ENCODE results near the gene DUSP22.

Gene DUSP22

DNA sequence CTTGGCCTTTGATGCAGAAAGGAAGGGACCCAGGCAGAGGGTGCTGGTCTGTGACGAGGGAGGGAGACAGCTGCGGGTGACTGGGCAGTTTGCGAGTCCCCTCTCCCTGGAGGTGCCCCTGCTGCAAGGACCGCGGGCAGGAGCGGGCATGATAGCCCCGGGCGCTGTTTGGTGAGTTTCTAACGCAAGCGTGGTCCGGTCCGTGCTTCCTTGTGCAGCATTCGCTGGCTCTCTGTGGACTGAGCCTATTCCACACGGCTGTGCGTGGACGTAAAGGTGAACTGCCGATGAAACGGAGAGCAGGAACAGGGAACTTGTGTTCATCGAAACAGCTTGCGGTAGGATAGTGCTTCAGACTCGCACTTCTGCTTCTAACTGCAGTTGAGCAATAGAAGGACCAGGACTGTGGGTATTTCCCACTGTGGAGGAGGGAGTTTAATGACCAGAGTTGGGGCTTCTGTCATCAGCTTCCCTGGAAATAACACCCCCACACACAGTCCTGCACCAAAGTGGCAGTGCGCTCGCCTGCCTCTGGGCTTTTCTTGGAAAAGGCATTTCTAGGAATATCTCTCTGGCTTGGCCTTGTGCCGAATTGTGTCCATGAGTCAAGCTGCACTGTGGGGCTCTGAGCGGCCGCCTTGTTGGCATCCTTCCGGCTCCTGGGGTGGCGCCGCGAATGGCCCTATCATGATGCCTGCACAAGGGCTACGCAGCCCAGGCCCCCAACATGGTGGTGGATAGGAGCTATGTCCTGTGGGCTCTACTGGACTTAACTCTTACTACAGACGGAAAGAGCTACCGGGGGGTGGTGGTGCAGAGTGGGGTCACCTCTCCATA is 48.9 kb downstream of the DUSP22 start:
- DNase-seq = no peak

DNA sequence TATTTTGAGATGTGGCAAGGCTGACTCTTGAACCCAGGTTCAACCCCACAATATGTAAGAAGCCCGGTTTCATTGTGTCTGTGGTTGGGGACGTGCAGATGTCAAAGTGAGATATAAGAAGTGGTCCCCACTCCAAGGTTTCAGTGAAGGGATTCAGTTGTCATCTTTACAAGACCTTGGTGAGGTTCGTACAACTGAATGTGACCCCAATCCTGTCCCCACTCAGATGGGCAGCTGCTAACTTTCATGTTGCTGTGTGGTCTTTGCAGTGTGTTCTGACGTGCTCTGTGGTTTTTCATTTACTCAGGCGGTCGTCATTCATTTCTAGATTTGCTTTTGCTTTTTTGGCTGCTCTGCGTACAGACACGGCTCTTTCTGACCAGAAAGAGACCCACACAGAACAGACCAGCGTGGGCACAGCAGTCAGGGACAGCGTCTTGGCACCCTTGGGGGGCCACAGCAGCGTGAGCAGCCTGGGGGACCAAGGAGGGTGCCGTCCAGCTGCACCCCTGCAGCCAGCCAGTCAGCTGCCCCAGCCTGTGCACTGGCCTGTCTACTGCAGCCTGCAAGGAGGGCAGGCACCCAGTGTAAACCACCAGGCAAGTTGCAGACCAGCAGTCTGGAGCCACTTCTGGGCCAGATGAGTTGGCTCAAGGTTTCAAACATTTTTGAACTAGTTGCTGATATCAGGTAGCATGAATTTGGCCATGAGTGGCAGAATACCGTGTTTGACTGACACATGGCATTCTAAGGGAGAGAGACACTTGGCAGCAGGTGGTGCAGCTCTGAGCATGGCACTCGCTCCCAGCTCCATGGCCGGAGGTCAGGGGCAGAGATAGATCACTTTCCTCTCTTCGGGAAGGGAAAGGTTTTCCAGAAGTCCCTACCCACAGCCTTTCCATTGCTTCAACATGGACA is 49.9 kb downstream of the DUSP22 start:
- DNase-seq = no peak

DNA sequence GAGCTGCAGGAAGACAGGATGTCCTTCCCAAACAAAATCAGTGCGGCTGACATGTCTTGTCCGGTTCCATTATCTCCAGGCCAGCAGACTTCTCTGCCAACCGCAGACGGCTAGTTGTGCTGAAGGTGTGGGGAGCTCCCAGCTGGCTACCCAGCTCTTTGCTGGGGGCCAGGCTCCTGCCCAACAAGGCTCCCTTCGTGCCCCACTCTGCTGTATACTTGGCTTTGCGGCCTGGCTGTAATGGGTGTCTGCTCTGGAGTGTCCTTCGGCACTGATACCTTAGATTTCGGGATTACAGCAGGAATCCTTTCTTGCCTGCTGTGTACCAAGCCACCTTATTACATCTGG is 50.5 kb downstream of the DUSP22 start:
- DNase-seq = no peak

DNA sequence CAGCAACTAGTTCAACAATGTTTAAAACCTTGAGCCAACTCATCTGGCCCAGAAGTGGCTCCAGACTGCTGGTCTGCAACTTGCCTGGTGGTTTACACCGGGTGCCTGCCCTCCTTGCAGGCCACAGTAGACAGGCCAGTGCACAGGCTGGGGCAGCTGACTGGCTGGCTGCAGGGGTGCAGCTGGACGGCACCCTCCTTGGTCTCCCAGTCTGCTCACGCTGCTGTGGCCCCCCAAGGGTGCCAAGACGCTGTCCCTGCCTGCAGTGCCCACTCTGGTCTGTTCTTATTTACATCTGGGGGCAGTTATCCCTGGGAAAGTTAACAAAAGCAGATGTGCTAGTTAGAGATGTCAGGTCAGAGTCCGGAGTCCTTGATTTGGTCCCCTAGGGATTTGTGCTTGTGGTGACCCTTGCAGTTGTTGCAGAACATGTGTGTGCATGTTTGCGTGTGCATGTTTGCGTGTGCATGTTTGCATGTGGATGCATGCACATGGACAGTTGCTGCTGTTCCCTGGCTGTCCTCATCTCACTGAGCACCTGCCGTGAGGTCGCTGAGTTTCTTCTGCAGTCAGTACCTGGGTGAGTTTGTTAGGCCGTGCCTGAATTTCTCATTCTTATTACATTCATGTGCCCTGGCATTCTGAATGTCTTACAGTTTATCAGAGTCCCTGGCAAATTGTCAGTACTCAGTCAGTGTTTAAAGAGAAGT is 51.1 kb downstream of the DUSP22 start:
- no peak for DNase-seq

DNA sequence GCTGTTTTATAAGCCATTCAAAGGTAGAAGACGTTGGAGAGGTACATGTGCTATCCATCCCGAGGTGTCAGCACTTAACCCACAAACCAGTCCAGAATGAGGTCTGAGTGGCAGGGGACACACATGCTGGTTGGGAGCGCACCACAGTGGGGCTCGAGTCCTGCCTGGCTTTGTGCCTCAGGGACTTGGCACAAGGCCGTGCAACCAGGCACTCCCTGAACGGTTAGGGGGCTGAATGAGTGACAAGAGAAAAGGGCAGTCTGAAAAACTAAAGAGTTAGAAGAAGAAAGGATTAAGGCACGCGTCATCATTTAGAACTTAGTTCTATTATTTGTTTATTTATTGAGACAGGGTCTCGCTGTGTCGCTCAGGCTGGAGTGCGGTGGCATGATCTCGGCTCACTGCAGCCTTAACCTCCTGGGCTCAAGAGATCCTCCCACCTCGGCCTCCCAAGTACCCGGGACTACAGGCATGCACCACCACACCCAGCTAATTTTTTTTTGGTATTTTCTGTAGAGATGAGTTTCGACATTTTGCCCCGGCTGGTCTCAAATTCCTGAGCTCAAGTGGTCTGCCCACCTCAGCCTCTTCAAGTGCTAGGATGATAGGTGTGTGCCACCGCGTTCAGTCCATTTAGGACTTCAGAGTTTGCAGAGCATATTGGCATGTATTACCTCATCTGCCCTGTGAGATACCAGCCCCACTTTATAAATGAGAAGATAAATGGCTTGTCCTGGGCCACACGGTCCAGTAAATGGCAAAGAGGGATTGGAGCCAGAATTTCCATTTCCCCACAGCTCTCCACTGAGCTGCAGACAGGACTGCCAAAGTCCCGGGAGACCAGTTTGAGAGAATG is 51.9 kb downstream of the DUSP22 start:
- DNase-seq = no peak

DNA sequence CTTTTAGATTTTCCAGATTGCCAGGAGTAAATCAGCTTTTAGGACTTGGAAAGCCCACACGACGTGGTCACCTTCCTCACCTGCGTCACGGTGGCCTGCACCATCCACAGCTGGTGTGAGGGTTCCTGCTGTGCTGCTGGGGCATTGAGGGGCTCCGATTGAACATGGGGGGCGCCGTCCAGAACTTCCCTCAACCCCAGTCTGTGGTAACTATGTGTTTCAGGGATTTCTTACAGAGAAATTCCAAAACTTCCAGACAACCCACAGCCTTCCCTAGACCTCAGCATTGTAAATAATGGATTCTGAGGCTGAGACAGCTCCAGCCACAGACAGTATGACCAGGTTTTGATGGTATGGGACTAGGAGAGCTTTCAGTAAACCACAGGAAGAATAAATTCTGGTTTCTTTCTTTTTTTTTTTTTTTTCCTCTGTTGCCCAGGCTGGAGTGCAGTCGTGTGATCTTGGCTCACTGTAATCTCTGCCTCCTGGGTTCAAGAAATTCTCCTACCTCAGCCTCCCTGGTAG is 52.6 kb downstream of the DUSP22 start:
- DNase-seq = no peak

DNA sequence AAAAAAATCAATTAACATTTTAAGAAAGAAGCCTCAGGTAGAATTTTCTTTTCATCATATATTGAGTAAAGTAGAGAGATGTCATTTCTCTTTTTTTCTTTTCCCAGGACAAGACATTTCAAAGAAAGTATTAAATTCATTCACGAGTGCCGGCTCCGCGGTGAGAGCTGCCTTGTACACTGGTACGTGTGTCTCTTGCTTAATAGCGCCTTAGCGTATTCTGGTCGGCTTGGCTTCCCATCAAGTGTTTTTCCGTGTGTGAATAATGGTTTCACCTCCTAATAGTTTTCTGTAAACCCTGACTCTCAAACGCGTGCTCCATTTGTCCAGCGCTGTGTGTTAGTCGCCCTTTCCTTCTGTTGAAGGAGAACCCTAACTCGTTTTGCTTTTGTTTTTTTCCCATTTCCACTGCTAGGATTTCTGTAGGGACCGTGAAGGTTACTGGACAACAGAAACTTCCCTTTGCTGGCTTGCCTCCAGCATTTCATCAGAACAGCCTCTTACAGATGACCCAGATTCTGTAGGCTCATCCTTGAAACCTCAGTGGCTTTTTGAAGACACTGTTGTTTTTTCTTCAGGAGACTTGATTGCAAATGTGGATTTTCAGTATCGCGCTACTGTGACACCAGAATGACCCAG is 53.6 kb downstream of the DUSP22 start:
- DNase-seq = no peak

DNA sequence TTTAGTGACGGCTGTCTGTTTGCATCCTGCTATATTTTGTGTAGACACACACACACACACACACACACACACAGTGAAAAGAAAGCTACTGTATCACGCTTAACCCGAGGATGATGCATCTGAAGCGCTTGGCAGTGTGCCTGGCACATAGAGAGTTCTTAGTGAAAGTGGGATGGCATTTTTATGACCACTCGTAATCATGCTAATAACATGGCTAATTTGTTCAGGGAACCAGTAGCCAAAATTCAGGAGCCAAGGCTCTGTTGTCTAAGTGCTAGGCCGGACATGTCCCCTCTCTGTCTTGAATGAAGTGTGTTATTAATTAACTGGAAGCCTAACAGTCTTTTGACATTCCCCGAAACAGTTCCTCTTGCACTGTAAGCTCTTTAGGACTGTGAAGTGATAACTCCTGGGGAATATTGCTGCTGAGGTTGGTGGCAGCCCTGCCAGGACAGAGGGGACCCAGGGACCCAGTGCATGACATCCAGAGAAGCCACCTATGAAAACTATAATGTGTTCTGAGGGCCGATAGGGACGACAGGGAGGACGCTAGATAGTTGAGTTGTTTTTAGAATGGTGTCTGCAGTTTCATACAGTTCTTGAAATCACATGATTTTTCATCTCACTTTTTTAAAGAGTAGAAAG is 54.2 kb downstream of the DUSP22 start:
- DNase-seq = no peak

DNA sequence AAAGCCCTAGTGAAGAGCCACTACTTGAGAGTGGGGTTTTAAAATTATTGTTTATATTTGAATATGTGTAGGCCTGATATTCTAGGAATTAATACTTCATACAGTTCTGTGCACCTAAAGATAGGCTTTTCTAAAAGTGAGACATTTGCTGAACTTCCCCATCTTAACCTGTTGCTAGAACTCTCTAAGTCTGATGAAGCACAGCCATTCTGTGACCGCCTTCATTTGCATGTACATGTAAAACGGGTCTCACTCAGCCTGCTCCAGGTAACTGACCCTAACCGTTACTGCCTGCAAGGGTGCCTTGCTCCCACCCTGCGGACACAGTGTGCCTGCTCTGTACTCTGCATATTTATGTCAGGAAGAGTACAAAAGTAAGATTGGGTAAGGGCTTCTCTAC is 54.9 kb downstream of the DUSP22 start:
- DNase-seq = no peak

DNA sequence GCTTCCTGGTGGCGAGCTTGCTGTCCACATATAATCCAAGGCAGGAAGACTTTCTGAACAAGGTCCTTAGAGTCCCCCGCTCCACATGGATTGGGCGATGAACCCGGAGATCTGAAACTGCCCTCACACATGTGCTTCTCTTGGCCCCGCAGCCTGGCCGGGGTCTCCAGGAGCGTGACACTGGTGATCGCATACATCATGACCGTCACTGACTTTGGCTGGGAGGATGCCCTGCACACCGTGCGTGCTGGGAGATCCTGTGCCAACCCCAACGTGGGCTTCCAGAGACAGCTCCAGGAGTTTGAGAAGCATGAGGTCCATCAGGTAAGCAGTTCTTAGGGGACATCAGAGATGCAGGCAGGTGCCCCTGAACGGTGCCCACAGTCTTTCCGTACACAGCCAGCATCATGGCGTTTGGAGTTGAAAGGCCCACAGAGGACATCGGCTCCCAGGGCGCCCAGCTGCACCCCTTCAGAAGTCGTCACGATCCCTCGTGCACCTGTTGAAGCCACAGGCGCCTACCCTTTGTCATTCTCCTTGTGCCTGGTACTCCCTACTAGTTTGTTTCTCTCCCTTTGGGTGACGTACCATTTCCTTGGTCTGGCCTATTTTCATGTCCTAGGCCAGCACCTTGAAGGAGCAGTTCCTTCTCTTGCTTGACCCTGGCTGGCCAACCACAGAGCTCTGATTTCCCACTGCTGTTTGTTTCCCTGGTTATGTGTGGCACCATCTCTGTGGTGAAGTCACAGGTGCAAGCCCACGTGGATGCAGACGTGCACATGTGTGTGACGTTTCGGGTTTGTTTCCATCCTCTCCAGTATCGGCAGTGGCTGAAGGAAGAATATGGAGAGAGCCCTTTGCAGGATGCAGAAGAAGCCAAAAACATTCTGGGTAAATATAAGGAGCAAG is 55.9 kb downstream of the DUSP22 start:
- no peak for DNase-seq

DNA sequence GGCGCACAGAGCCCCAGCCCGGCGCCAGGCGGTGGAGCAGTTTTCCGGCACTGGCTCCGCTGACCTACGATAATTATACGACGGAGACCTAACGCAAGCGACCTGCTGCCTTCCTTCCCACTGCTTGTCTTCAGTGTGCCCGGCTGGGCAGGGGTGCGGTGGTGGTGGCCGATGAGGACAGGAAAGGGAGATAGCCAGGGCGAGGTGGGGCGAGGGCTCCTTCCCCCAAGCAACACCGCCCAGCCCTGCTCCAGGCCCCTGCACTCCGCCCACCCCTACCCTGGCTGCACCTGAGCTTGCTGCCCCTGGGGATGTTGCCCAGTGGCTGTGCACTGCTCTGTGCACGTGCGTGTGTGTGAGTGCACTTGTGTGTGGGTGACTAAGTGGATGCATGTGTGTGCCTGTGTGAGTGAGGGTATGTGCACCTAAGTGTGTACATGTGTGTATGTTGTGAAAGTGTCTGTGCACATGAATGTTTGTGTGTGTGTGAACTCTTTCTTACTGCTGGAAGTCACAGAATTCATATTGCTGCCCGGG is 56.6 kb downstream of the DUSP22 start:
- DNase-seq = no peak

DNA sequence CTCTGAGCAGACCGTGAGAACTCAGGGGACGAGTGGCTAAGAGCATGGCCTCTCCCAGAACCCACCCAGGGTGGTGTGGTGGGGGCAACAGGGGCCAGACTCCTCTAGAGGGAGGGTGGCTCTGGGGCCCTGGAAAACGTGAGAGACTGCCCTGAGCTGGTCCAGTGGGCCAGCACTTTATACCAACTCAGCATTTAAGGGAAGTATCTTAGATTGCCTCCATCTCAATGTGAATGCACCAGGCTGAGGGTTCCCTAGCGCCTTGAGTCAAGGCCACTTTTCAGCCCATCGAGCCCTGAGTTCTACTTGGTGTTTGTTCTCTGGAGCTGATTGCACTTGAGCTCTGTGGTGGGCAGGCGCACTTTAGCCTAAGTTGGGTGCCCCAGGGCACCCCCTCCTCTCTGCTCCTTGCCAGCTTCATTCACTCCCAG is 57.2 kb downstream of the DUSP22 start:
- no peak for DNase-seq

DNA sequence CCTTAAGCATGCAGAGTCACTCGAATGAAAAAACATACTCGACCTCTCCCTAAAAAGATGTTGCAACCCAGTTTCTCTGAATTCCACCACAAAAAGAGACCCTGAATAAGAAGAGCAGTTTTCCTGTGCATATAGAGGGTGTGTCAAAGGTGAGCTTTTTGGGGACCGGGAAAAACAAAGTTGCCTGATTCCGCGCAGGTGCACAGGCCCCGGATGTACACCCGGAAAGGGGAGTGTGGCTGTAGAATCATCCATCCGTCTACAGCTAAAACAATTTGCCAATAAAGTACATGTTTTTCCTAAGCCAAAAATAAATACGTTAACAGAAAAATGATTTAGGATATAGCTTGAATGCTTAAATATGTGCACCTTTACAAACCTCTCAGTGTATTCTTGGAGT is 58.1 kb downstream of the DUSP22 start:
- no peak for DNase-seq

DNA sequence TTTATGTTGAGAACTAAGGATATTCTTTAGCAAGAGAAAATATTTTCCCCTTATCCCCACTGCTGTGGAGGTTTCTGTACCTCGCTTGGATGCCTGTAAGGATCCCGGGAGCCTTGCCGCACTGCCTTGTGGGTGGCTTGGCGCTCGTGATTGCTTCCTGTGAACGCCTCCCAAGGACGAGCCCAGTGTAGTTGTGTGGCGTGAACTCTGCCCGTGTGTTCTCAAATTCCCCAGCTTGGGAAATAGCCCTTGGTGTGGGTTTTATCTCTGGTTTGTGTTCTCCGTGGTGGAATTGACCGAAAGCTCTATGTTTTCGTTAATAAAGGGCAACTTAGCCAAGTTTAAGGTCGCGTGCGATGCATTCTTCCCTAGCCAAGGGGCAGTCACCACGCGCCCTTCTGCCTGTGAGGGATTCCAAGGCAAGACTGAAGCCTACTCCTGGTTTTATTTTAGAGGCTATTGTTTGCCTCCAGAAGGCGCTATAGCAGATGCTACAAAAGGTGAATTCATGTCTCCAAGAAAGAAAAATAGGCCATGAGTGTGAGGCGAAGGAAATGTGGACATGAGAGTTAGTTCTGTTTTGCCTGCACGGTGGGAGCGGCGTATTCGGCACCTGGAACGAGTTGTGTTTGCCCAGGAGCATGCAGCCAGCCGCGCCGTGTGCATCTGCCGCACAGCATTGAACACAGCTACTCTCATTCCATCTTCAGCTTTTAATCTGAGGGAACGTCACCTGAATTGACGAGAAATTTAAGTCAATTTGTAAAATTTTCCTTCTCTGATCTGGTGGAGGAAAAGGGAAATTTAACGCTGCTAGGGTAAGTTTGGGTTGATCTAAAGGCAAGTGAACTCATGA is 59.0 kb downstream of the DUSP22 start:
- no peak for DNase-seq

DNA sequence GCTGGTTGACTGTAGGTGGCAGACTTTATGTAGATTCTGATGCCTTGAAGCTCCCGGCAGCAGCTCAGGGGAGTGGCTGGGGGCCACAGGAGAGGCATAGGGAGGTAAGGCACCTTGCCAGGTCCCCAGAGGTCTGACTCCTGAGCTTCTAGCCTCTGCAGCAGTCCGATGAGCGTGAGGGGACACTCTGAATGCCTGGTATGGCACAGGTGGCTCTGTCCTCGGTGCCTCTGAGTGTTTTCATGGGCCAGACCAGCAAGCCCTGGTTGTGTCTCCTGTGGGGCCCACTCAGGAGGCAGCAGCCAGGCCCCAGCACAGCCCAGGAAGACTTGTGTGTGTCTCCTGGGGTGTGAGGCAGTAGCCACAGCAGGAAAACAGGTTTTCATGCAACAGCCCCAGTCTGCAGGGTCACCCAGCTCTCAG is 59.6 kb downstream of the DUSP22 start:
- DNase-seq = no peak

DNA sequence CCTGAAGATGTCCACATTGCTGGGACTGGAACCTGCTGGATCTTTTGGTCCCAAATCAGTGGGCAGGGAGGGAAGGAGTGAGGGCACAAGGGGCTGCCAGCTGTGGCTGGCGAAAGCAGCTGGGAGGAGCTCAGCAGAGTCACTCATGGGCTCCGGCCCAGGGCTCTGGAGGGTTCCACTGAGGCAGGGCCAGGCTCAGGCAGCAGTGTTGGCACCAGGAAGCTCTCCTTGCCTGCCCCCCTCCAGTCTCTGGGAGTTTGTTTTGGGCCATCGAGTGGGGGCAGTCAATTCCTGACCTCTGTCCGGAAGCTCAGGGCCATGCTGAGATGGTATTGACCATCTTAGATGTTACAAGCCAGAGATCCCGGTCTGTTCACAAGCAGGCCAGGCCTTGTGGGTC is 60.2 kb downstream of the DUSP22 start:
- no peak for DNase-seq

DNA sequence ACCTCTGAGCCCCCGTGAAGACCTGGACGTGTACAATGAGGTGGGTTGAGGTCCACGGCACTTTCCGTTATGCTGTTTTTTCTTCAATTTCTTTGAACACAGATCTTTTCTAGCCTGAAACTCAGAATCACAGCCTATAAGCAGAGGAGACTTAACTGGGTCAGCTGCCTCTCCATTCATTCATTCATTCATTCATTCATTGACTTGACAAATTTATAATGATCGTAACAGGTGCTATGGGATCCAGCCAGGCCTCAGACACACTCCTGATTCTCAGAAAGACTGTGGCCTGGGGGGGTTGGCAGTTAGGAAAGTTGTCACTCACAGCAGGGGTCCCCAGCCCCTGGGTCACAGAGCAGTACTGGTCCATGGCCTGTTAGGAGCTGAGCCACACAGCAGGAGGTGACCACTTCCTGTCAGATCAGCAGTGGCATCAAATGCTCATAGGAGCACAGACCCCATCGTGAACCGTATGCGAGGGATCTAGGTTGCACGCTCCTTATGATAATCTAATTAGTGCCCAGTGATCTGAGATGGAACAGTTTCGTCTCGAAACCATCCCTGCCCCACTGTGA is 60.7 kb downstream of the DUSP22 start:
- DNase-seq = no peak

All from NCI-H1048 (cell line).